K562 (cell line): ENCODE data around the gene DAZAP1. TPM values are rescaled to one million over a fixed set of nuclear protein-coding genes. Genes with fewer than 3 reads are reported as not detected.
A peak's percentile ranks its signal among the peaks of the same experiment; 100 is the strongest.

ENCODE experiments used
- CHD2 ChIP-seq: IDR thresholded peaks from 2 replicates; pipeline ENCODE4 v1.6.1; 2011; ENCODE audit warnings: low read depth, low read length
- CSDE1 ChIP-seq, 2 experiments: fragments of 450-650 bp; IDR thresholded peaks; 2 replicates each; pipeline ENCODE4 v1.6.1; 2016; ENCODE audit warnings: mild to moderate bottlenecking in 1 of 2
- CTCFL ChIP-seq: IDR thresholded peaks from 2 replicates; pipeline ENCODE4 v1.6.1; 2011; ENCODE audit warnings: borderline replicate concordance, low read depth, mild to moderate bottlenecking, moderate library complexity, low read length; ENCODE audit not compliant: insufficient read depth, poor library complexity, severe bottlenecking
- E4F1 ChIP-seq: fragments of 250-450 bp; sonication (Bioruptor Pico); IDR thresholded peaks from 2 replicates; pipeline ENCODE4 v1.5.0; 2021; ENCODE audit warnings: mild to moderate bottlenecking, borderline replicate concordance
- ELK3 ChIP-seq: fragments of 450-650 bp; formaldehyde crosslinking; IDR thresholded peaks from 2 replicates; pipeline ENCODE4 v1.4.0; 2020; ENCODE audit warnings: mild to moderate bottlenecking
- ESRRA ChIP-seq: fragments of 450-650 bp; IDR thresholded peaks from 2 replicates; pipeline ENCODE4 v1.6.1; 2014; ENCODE audit warnings: low read depth, mild to moderate bottlenecking, moderate library complexity, borderline replicate concordance
- FOXO4 ChIP-seq: fragments of 450-650 bp; formaldehyde crosslinking; IDR thresholded peaks from 2 replicates; pipeline ENCODE4 v1.4.0; 2020; ENCODE audit warnings: mild to moderate bottlenecking, moderate library complexity
- HMG20A ChIP-seq: fragments of 450-650 bp; formaldehyde crosslinking; conservative IDR thresholded peaks from 2 replicates; pipeline ENCODE4 v1.4.0; 2020; ENCODE audit warnings: mild to moderate bottlenecking, mixed read lengths
- HSF4 ChIP-seq: fragments of 250-450 bp; sonication (Bioruptor Pico); IDR thresholded peaks from 2 replicates; pipeline ENCODE4 v2.1.2; 2022; ENCODE audit warnings: mild to moderate bottlenecking, moderate library complexity, borderline replicate concordance
- ID3 ChIP-seq, 2 experiments: fragments of 250-450 bp in 1 of 2; fragments of 450-650 bp in 1 of 2; sonication (Bioruptor Pico) in 1 of 2; IDR thresholded peaks; 2 replicates each; pipeline versions ENCODE4 v1.6.1 to v1.8.0; 2016 to 2021; ENCODE audit warnings: mild to moderate bottlenecking in 2 of 2, moderate library complexity in 2 of 2, missing compliant biosample characterization in 1 of 2, missing genetic modification characterization in 1 of 2
- MAX ChIP-seq: sonication (generic); formaldehyde crosslinking; IDR thresholded peaks from 2 replicates; pipeline ENCODE4 v1.9.0; 2022; ENCODE audit warnings: mild to moderate bottlenecking, missing genetic modification reagents
- RFX5 ChIP-seq: IDR thresholded peaks from 2 replicates; pipeline ENCODE4 v1.6.1; 2011; ENCODE audit warnings: low read depth, mild to moderate bottlenecking, improper control_type of control experiment, low read length
- SMARCB1 ChIP-seq: IDR thresholded peaks from 2 replicates; pipeline ENCODE4 v1.6.1; 2011; ENCODE audit warnings: improper control_type of control experiment, low read depth; ENCODE audit not compliant: insufficient read length
- ZBTB33 ChIP-seq: sonication (generic); formaldehyde crosslinking; IDR thresholded peaks from 2 replicates; pipeline ENCODE4 v1.8.1; 2023; ENCODE audit warnings: mild to moderate bottlenecking, missing genetic modification reagents
- ZKSCAN8 ChIP-seq: fragments of 200-800 bp; sonication (Bioruptor generic); IDR thresholded peaks from 2 replicates; pipeline ENCODE4 v1.6.1; 2016; ENCODE audit warnings: missing genetic modification characterization, missing compliant biosample characterization
- ZNF253 ChIP-seq: fragments of 250-450 bp; sonication (Bioruptor Pico); conservative IDR thresholded peaks from 2 replicates; pipeline ENCODE4 v1.6.1; 2021; ENCODE audit warnings: mild to moderate bottlenecking
- polyA plus RNA-seq, 8 experiments: library from polyadenylated mRNA; depleted of rRNA in 4 of 8; stranded (reverse) in 5 of 8; unstranded in 3 of 8; fragments of >200 nt; fragmentation: Nextera tagmentation in 2 of 8; fragmentation: Illumina TruSeq in 1 of 8; extraction: Ambion mirVana in 2 of 8; extraction: Trizol in 1 of 8; gene quantifications; 2 replicates each; pipeline versions ENCODE4 v1.2.1 to v1.2.3, GENCODE V29; 2011 to 2014; ENCODE audit warnings: inconsistent platforms in 1 of 8, missing spikeins in 1 of 8
- total RNA-seq, 7 experiments: library from RNA; depleted of rRNA in 6 of 7; stranded (reverse); fragments of >200 nt in 6 of 7; fragmentation: Illumina TruSeq in 2 of 7; extraction: Trizol in 2 of 7; gene quantifications; 2 replicates each; pipeline versions ENCODE4 v1.2.1 to v1.2.3, GENCODE V29; 2011 to 2021; ENCODE audit warnings: low replicate concordance in 1 of 7

Gene DAZAP1
- total and polyA plus RNA-seq, 9 of the 15 experiments (the other 6 are each of a cell fraction or from before 2014, with no cell fraction given), result 10.8 to 289 (median 142) TPM

GRCh38 chr19:1401138-1401888 lies 6.1 kb upstream of the DAZAP1 start, which contains the start of gene GAMT (continued):
- TF ChIP-seq HMG20A (CRISPR knock-in tag), result no peak
- peak; percentile 59 for TF ChIP-seq CTCFL
- no peak for TF ChIP-seq ZKSCAN8 (CRISPR knock-in tag)
- TF ChIP-seq ZBTB33 (CRISPR knock-in tag), result no peak
- no peak for TF ChIP-seq SMARCB1
- TF ChIP-seq HSF4, result no peak
- no peak for TF ChIP-seq RFX5
- 0 out of 2 replicates have a peak, but pooled peaks have one; percentile 12 for TF ChIP-seq MAX (CRISPR knock-in tag)
- TF ChIP-seq ELK3 (CRISPR knock-in tag), result no peak
- no peak for TF ChIP-seq ZNF253 (CRISPR knock-in tag)
- no peak for TF ChIP-seq E4F1 (CRISPR knock-in tag)
- no peak; the same call in 1 of the 2 replicates for TF ChIP-seq ESRRA
- no peak for TF ChIP-seq ID3 (CRISPR knock-in tag; IDR thresholded peaks at IDR 0.05)
- TF ChIP-seq ID3 (tag; IDR thresholded peaks at IDR 0.05), result peak; percentile 25; the same call in 1 of the 2 replicates
- no peak for TF ChIP-seq FOXO4 (CRISPR knock-in tag)
- no peak for TF ChIP-seq CSDE1 (IDR thresholded peaks at IDR 0.05)
- TF ChIP-seq CHD2, result peak; percentile 70; the same call in 1 of the 2 replicates
